Natural killer cell treated with Interleukin-12 subunit alpha and Interleukin-12 subunit beta and Interleukin-15 and Interleukin-18, amount 100 ng/mL, for 72 hours (primary cell): ENCODE data around the gene ATF5. TPM values are rescaled to one million over a fixed set of nuclear protein-coding genes. Genes with fewer than 3 reads are reported as not detected.
"Not testable (repeated sequence)": the region's sequence is repeated elsewhere in the genome, so short reads cannot be mapped to it uniquely, and the experiment has no call there.

Experiments used
- ATAC-seq, 2 donors: fragments of 150-1000 bp; cut with Tn5 transposase in 1 of 2; sonication (Bioruptor Pico), chemical (Tn5 transposase) in 1 of 2; 2 replicates each; pipeline ENCODE4 v1.10.0; 2021
- DNase-seq: peaks from one replicate; pipeline ENCODE4 v3.0.0; 2022; ENCODE audit warnings: low spot score
- H3K27ac Mint-ChIP-seq, 2 donors: 1 replicate in 1 of 2; 2 replicates in 1 of 2; pipeline ENCODE4 v1.8.0; 2022; ENCODE audit warnings: mixed read lengths in 2 of 2, mild to moderate bottlenecking in 1 of 2, moderate library complexity in 1 of 2
- H3K27me3 Mint-ChIP-seq, 2 donors: 1 replicate in 1 of 2; 2 replicates in 1 of 2; pipeline ENCODE4 v1.8.0; 2022; ENCODE audit warnings: mixed read lengths in 2 of 2
- H3K36me3 Mint-ChIP-seq: one replicate; pipeline ENCODE4 v1.8.0; 2022; ENCODE audit warnings: mixed read lengths
- H3K4me1 Mint-ChIP-seq, 2 donors: 1 replicate in 1 of 2; 2 replicates in 1 of 2; pipeline ENCODE4 v1.8.0; 2022; ENCODE audit warnings: low read depth in 2 of 2, mixed read lengths in 2 of 2, mild to moderate bottlenecking in 1 of 2
- H3K4me3 Mint-ChIP-seq: one replicate; pipeline ENCODE4 v1.8.0; 2022; ENCODE audit warnings: mixed read lengths
- H3K9me3 Mint-ChIP-seq: 2 replicates; pipeline ENCODE4 v1.8.0; 2022; ENCODE audit warnings: mixed read lengths
- total RNA-seq, 2 donors: library from RNA; stranded (reverse); gene quantifications; one replicate each; pipeline ENCODE4 v1.2.3, GENCODE V29; 2022

The ATF5 gene
- total RNA-seq, 2 donors from 2014 or later, result 12.1 to 12.4 TPM

DNA sequence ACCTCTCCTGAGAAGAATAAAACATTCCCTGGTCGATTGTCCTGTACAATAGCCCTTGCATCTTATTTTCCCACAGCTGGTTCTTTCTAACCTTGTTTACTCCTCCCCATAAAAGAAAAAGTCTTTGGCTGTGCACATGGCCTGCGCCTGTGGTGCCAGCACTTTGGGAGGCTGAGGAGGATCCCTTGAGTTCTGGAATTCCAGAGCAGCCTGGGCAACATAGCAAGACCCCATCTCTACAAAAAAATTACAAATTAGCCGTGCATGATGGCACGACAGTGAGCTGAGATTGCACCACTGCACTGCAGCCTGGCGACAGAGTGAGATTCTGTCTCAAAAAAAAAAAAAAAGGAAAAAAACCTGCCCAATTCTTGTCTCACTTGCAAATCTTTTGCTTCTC lies 7.5 kb downstream of the ATF5 start:
- H3K36me3 Mint-ChIP-seq, result no peaks in the 10 kb centered on the region
- no peak overlapping the region for H3K4me3 Mint-ChIP-seq
- DNase-seq (peak; percentile 16), ATAC-seq (no peak)
- H3K27ac Mint-ChIP-seq, result no peak overlapping the region
- H3K27me3 Mint-ChIP-seq, result peaks cover 0 to 3% of the 10 kb centered on the region in 2 donors
- H3K9me3 Mint-ChIP-seq, result peaks cover 4% of the 10 kb centered on the region
- H3K4me1 Mint-ChIP-seq, result peaks cover 17 to 32% of the 10 kb centered on the region in 2 donors

DNA sequence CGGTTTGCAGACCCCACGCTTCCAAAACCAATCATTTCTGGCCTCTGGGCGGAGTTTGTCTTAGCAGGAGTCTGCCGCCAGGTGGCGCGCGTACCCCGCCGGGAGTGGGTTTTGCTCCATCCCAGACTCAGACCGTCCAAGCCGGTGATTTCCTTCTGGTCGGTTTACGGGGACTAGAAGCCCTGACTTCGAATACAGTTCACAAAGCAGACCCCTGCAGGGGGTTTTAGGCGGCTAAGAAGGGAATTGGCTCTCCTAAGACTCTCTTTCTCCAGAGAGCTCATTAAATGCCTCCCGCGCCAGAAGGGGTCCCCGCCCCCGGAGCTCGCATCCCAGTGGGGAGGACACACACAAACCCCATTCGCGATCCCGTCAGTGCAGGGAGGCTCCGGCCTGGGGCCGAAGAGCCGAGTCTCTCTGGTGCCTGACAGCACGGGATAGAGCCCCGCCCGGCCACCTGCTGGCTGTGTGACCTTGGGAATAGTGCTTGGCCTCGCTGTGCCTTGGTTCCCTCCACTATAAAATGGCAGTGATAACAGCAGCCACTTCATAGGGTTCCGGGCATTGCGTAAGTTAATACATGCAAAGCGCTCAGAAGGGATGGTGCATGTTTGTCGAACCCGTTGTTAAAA lies 8.9 kb downstream of the ATF5 start:
- no peaks in the 10 kb centered on the region for H3K9me3 Mint-ChIP-seq
- peaks cover 7 to 21% of the 10 kb centered on the region in 2 donors for H3K4me1 Mint-ChIP-seq
- H3K27ac Mint-ChIP-seq, result no peak overlapping the region
- peak; percentile 81 to 86 for ATAC-seq
- H3K4me3 Mint-ChIP-seq, result no peak overlapping the region
- H3K36me3 Mint-ChIP-seq, result no peaks in the 10 kb centered on the region
- DNase-seq, result peak; percentile 84
- H3K27me3 Mint-ChIP-seq, result peaks cover 0 to 5% of the 10 kb centered on the region in 2 donors

DNA sequence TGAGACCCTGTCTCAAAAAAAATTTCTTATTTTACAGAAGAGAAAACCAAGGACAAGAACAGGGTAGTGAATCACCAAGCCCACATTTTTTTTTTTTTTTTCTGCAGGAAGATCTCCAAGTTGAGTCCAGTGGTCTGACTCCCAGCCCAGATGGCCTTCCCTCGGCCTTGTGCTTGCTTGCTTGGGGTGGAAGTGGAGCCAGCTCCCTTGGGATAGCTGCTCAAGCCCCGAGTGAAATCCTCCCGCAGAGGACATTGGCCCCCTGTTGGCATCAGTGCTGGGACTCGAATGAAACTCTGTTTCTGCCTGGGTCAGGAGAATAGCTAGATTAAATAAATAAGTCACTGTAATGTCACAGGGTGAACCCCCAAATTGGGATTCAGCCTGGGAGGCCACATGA lies 9.7 kb downstream of the ATF5 start:
- Mint-ChIP-seq H3K36me3 (no peaks in the 10 kb centered on the region), H3K27ac (no peak overlapping the region), H3K4me3 (no peak overlapping the region), H3K9me3 (no peaks in the 10 kb centered on the region), H3K27me3 (peaks cover 8 to 12% of the 10 kb centered on the region in 2 donors), H3K4me1 (peaks cover 3 to 18% of the 10 kb centered on the region in 2 donors)
- ATAC-seq (no peak), DNase-seq (peak; percentile 44)

DNA sequence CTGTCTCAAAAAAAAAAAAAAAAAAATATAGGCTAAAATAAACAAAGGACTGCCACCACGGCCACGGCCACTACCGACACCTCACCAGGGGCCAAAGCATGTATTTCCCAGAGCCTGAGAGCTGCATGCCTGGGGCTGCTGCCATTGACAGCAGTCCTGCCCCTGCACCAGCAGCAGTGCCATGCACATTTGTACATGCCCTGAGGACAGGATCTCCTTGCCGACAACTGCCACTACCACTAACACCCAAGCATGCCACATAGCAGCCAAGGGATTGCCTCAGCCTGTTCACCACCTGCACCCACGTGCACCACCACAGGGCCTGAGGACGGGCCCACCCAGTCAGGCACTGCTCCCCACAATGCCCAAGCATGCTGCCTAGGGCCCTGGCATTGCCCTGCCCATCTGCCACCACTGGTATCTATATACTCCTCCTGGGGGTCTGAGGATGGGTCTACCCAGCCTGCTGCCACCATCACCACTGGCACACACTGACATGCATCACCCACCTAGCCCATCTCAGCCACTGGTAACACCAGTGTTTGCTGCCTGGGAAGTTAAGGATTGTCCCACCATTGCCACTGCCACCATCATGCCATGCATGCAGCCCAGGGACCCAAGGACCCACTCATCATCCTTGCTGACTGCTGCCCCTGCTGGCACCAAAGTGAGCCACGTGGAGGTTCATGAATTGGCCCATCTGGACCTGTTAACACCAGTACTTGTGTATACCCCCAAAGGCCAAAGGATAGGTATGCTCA lies 10.9 kb downstream of the ATF5 start:
- Mint-ChIP-seq H3K4me3 (no peak overlapping the region), H3K27me3 (peaks cover 10 to 15% of the 10 kb centered on the region in 2 donors), H3K9me3 (no peaks in the 10 kb centered on the region), H3K27ac (no peak overlapping the region), H3K4me1 (peaks cover 4 to 20% of the 10 kb centered on the region in 2 donors), H3K36me3 (no peaks in the 10 kb centered on the region)
- no peak for ATAC-seq
- DNase-seq, result peak; percentile 8

DNA sequence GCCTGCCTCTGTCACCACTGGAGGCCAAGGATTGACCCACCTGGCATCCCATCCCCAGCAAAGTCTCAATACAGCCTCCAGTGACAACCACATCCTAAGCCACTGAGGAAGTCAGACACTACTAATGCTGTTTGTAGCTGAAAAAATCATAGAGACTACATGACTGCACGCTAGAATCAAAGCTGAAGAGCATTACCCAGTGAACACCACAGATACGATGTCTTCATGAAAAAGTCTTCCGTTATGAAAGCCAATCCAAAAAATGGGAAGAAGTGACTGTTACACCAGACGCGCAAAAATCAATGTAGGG lies 11.4 kb downstream of the ATF5 start:
- Mint-ChIP-seq H3K9me3 (no peaks in the 10 kb centered on the region), H3K27me3 (peaks cover 10 to 15% of the 10 kb centered on the region in 2 donors), H3K4me1 (peaks cover 4 to 20% of the 10 kb centered on the region in 2 donors), H3K36me3 (no peaks in the 10 kb centered on the region), H3K4me3 (no peak overlapping the region), H3K27ac (no peak overlapping the region)
- ATAC-seq (no peak), DNase-seq (peak; percentile 8)

DNA sequence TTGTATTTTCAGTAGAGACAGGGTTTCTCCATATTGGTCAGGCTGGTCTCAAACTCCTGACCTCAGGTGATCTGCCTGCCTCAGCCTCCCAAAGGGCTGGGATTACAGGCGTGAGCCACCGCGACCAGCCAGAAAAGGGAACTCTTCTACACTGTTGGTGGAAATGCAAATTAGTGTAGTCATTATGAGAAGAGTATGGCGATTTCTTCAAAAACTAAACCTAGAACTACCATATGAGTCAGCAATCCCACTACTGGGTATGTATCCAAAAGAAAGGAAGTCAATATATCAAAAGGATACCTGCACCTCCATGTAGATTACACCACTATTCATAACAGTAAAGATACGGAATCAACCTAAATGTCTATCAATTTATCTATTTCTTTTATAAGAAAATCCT lies 15.6 kb downstream of the ATF5 start:
- H3K27ac Mint-ChIP-seq, H3K36me3 Mint-ChIP-seq, H3K4me3 Mint-ChIP-seq, H3K9me3 Mint-ChIP-seq: not testable (repeated sequence)
- peak; percentile 55 for DNase-seq
- peak; percentile 53 to 86 for ATAC-seq
- H3K4me1 Mint-ChIP-seq, result peaks cover 4 to 16% of the 10 kb centered on the region in 2 donors
- peaks cover 10 to 15% of the 10 kb centered on the region in 2 donors for H3K27me3 Mint-ChIP-seq

DNA sequence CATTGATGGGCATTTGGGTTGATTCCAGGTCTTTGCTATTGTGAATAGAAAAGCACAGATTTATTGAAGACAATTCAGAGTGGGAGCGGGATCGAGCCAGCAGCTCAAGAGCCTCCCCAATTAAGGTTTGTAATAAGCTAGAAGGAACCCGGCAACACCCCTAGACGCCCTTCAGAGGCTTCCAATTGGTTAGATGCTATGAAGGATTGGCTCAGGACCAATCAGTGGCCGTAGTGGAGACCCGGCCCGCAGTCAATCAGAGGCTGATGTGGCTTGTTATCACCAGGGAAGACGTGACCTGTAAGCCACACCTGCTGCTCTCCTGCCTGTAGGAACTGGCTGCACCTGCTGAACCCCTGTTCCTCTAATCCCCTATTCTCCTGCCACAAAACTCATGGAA lies 17.4 kb downstream of the ATF5 start:
- Mint-ChIP-seq H3K4me1 (peaks cover 4 to 7% of the 10 kb centered on the region in 2 donors), H3K36me3 (no peaks in the 10 kb centered on the region), H3K27ac (no peak overlapping the region), H3K4me3 (no peak overlapping the region), H3K9me3 (no peaks in the 10 kb centered on the region), H3K27me3 (peaks cover 10 to 16% of the 10 kb centered on the region in 2 donors)
- DNase-seq, result peak; percentile 26
- no peak for ATAC-seq

DNA sequence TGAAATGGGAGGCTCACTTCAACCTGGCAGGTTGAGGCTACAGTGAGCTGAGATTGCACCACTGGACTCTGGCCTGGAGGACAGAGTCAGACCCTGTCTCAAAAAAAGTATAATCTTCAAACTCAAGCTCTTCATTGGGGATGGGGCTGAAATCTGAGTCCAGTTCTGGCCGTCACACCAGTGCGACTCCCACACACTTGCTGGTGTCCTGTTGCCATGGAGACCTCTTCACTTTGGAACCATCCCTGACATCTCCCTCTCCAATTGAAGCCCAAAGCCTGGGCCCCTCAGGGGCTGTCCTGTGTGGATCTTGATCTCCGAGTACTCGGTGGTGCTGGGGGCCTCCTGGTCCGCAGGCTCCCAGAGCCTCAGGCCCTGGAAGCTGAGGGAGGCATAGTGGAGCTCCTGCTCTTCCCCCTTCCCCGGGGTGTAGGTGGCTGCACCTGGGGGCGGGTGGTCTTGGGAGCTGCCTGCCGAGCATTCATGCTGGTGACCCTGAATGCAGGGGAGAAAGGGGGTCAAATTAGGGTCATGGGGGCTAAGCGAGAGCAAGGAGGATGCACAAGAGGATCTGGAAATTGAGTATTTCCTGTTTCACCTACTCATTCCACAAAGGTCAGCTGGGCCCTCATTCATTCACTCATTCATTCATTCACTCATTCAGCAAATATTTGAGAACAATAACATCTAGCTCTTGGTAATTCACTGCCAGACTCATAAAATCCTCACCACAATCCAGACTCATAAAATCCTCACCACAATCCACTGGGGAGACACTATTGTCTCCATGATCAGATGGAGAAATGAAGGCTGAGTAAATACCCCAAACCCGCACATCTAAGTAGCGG lies 21.0 kb downstream of the ATF5 start:
- H3K27me3 Mint-ChIP-seq, result peaks cover 17 to 18% of the 10 kb centered on the region in 2 donors
- H3K4me1 Mint-ChIP-seq, result peaks cover 8 to 9% of the 10 kb centered on the region in 2 donors
- H3K36me3 Mint-ChIP-seq, result no peaks in the 10 kb centered on the region
- H3K4me3 Mint-ChIP-seq, result no peak overlapping the region
- H3K9me3 Mint-ChIP-seq, result no peaks in the 10 kb centered on the region
- no peak overlapping the region for H3K27ac Mint-ChIP-seq
- DNase-seq, result peak; percentile 37
- ATAC-seq, result no peak

DNA sequence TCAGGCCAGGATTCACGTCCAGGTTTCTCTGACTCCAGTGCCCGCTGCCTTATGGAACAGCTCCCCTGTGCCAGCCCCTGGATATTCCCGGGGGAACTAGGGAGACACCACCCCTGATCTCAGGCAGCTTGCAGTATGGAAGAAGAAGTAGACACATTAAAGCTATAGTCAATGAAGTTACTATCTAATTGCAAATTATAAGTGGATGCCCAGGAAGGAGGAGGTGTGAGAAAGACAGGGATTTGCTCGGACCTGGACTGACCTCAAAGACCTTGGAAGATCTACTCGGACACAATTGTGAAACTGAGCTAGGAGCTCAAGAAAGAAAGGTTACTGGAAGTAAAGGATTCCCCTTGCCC lies 21.6 kb downstream of the ATF5 start:
- ATAC-seq, result no peak
- Mint-ChIP-seq H3K36me3 (no peaks in the 10 kb centered on the region), H3K27me3 (peaks cover 22 to 23% of the 10 kb centered on the region in 2 donors)

DNA sequence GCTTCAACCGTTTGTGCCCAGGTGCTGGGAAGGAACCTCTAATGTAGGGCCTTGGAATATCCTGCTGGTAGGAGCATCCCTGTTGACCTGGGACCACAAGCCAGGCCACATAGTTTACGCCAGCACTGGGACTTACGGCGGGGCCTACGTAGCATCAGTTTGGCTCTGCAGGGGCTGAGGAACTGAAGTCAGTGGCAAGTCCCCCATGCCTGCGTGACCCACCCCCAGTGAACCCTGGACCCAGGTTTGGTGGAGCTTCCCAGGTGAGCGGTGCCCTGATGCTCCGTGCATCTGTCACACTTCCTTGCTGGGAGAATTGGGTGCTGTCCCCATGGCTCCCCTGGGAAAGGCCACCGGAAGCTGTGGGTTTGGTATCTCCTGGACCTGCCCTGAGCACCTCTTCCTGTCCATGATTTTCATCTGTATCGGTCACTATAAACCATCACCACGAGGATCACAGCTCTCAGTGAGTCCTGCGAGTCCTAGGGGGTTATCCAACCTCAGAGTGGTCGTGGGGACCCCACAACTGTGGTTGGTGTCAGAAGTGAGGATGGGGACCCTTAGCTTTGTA lies 22.0 kb downstream of the ATF5 start:
- ATAC-seq (no peak), DNase-seq (peak; percentile 39)
- Mint-ChIP-seq H3K36me3 (no peaks in the 10 kb centered on the region), H3K4me1 (peaks cover 8 to 9% of the 10 kb centered on the region in 2 donors), H3K27ac (no peak overlapping the region), H3K9me3 (no peaks in the 10 kb centered on the region), H3K4me3 (no peak overlapping the region), H3K27me3 (peaks cover 22 to 23% of the 10 kb centered on the region in 2 donors)

More for the DNA sequence above, 21.6 kb downstream of the ATF5 start:
- Mint-ChIP-seq H3K4me3 (no peak overlapping the region), H3K4me1 (peaks cover 8 to 9% of the 10 kb centered on the region in 2 donors), H3K27ac (no peak overlapping the region), H3K9me3 (no peaks in the 10 kb centered on the region)
- DNase-seq, result peak; percentile 8

DNA sequence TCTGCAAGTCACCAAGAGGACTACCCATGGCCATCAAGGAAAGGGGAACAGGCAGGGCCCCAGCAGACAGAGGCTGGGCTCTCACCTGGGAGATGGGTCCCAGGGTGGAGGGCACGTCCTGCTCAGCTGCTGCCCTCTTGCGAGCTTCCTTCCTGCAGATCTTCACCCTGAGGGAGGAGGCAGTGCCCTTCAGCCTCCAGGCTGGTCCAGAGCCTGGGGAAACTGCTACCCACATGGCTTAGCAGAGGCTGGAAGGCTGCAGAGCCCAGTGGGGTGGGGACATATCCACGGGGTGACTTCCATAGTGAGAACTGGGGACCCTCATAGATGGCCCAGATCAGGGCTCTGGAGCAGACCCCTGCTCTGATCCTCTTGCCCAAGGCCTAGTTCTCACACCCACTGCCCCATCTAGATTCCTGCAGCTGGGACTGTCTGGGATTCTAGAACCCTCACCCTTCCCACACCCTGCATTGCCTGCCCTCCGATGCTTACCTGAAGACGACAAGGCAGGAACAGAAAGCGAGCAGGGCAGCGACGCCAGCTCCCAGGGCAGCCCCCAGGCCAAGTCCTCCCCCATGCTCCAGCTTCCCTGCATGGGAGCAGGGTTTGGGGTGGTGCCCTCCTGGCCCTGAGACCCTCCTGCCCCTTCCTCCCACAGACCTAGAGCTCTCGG lies 22.9 kb downstream of the ATF5 start:
- peak; percentile 14 to 15 for ATAC-seq
- peaks cover 22 to 23% of the 10 kb centered on the region in 2 donors for H3K27me3 Mint-ChIP-seq
- H3K4me1 Mint-ChIP-seq, result peaks cover 8 to 9% of the 10 kb centered on the region in 2 donors

DNA sequence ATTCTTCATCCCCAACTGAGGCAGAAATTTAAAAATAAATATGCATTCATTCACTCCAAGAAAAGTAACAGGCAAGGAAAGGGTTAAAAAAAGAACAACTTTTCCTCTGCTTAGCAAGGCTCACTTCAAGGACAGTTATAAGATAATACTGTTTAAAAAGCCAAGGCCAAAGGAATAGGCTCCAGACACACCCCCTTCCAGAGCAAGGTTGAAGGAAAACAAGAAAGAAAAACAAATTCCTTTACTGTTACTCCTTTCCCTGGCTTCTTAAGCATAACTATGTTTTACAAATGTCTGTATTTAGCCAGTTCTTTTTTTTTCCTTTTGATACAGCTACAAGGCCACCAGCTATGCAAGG lies 23.5 kb downstream of the ATF5 start:
- ATAC-seq, result no peak
- H3K4me1 Mint-ChIP-seq, result peaks cover 8 to 9% of the 10 kb centered on the region in 2 donors
- DNase-seq, result no peak
- no peaks in the 10 kb centered on the region for H3K9me3 Mint-ChIP-seq
- H3K4me3 Mint-ChIP-seq, result no peak overlapping the region
- H3K36me3 Mint-ChIP-seq, result no peaks in the 10 kb centered on the region
- no peak overlapping the region for H3K27ac Mint-ChIP-seq
- H3K27me3 Mint-ChIP-seq, result peaks cover 22 to 23% of the 10 kb centered on the region in 2 donors

More for the DNA sequence above, 22.9 kb downstream of the ATF5 start:
- H3K4me3 Mint-ChIP-seq, result no peak overlapping the region
- DNase-seq, result peak; percentile 34
- no peaks in the 10 kb centered on the region for H3K9me3 Mint-ChIP-seq
- H3K27ac Mint-ChIP-seq, result no peak overlapping the region
- H3K36me3 Mint-ChIP-seq, result no peaks in the 10 kb centered on the region

DNA sequence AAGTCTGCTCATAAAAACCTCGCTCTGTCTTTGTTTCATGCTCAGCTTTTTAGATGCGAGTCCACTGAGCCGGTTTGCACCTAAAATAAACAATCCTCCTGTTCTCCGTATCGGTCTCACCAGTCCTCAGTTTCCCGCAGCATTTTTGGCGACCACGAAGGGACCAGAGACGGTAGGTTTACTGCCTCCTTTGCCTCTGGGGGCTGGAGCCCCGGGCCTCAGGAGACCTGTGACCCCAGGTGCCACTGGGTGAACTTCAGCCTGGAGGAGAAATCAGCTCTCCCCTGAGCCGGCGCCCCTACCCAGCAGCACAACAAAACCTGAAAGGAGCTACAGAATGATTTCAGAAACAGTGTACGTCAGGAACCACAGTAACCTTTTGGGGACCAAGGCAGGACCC lies 23.9 kb downstream of the ATF5 start:
- Mint-ChIP-seq H3K4me1 (peaks cover 8 to 9% of the 10 kb centered on the region in 2 donors), H3K36me3 (no peaks in the 10 kb centered on the region)

More for the DNA sequence above, 23.9 kb downstream of the ATF5 start:
- peak; percentile 26 for DNase-seq
- no peaks in the 10 kb centered on the region for H3K9me3 Mint-ChIP-seq
- H3K27ac Mint-ChIP-seq, result peak overlapping the region in 1 of 2 donors; percentile 30
- H3K27me3 Mint-ChIP-seq, result peaks cover 22 to 23% of the 10 kb centered on the region in 2 donors
- ATAC-seq, result no peak
- no peak overlapping the region for H3K4me3 Mint-ChIP-seq
